Measurements from ENCODE around the gene DAW1. TPM values are rescaled to one million over a fixed set of nuclear protein-coding genes. Genes with fewer than 3 reads are reported as not detected.
A peak's percentile ranks its signal among the peaks of the same experiment; 100 is the strongest.

DAW1 gene
- total and polyA plus RNA-seq, 4 donors, result 3.3 to 18.7 (median 9.9) TPM

DNA sequence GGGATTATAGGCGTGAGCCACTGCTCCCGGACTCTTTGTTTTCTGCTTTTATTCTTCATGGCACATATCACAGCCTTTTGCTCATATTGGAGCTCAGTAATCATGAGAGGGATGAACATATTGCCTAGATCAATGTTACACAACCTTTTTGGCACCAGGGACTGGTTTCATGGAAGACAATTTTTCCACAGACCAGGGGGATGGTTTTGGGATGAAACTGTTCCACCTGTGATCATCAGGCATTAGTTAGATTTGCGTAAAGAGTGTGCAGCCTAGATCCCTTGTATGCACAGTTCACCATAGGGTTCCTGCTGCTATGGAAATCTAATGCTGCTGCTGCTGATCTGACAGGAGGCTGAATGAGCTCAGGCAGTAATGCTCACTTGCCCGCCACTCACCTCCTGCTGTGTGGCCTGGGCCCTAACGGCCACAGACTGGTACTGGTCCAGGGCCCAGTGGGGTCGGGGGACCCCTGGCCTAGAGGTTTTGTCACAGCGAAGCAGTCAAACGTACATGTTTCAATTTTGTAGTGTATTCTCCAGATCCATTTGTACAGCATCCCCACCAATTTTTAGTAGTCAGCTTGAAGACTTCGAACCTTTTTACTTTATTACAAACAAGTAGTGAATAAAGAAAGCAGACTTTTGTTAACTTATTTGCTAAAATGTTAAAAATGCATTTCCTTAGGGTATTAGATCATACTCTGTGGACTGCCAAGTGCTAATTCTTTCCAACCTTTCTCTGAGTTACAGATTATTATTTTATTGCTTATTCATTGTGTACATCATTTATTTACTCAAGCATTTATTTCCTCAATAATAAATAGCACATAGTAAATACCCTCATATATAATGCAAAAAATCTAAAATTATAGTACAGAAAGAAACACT is 6.2 kb downstream of the DAW1 start:
- DNase-seq, result no peak
- Histone ChIP-seq H3K36me3 (ENCODE audit: control insufficient read depth in 4 of 4, insufficient read depth in 4 of 4, low read length in 4 of 4) (no peaks in the 10 kb centered on the region), H3K4me1 (ENCODE audit: control insufficient read depth in 5 of 5, insufficient read depth in 5 of 5, low read length in 5 of 5) (no peaks in the 10 kb centered on the region), H3K9me3 (ENCODE audit: control insufficient read depth in 4 of 4, insufficient read depth in 3 of 4, low read length in 3 of 4) (no peaks in the 10 kb centered on the region), H3K27ac (ENCODE audit: low read depth in 1 of 2, low read length in 1 of 2) (peak overlapping the region in 1 of 2 donors; percentile 28), H3K4me3 (no peak overlapping the region), H3K9ac (ENCODE audit: insufficient read depth in 1 of 2, low read length in 2 of 2) (no peak overlapping the region), H3K27me3 (ENCODE audit: control insufficient read depth in 3 of 3, insufficient read depth in 3 of 3, low read length in 2 of 3) (no peaks in the 10 kb centered on the region)
- no peak for ATAC-seq (ENCODE audit: insufficient read depth, low FRiP score)
- WGBS, 2 donors, result 70 to 83% methylated on average over 9 of the region's 9 CpGs
- TF ChIP-seq, protein P1, sequence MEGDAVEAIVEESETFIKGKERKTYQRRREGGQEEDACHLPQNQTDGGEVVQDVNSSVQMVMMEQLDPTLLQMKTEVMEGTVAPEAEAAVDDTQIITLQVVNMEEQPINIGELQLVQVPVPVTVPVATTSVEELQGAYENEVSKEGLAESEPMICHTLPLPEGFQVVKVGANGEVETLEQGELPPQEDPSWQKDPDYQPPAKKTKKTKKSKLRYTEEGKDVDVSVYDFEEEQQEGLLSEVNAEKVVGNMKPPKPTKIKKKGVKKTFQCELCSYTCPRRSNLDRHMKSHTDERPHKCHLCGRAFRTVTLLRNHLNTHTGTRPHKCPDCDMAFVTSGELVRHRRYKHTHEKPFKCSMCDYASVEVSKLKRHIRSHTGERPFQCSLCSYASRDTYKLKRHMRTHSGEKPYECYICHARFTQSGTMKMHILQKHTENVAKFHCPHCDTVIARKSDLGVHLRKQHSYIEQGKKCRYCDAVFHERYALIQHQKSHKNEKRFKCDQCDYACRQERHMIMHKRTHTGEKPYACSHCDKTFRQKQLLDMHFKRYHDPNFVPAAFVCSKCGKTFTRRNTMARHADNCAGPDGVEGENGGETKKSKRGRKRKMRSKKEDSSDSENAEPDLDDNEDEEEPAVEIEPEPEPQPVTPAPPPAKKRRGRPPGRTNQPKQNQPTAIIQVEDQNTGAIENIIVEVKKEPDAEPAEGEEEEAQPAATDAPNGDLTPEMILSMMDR (IDR thresholded peaks at IDR 0.05; ENCODE audit: control extremely low read depth, extremely low read depth), result no peak

DNA sequence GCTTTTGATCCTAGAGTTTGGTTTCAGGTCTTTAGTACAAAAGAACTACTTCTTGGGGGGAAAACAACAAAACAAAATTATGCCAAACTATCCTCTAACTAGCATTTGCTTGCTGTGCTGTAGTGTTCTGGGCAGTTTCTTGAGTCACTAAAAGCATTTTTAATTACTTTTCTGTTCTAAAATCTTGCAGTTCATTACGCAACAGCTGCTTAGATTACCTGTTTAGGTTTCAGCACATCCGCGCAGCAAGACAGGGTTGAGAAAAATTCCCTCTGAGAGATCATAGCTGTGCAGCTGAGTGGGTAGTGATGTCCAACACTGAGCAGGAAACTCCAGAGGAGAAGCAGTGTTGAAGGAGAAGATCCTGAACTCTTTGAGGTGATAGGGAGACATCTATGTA is 9.0 kb downstream of the DAW1 start:
- Histone ChIP-seq H3K9ac (ENCODE audit: insufficient read depth in 1 of 2, low read length in 2 of 2) (no peak overlapping the region), H3K27ac (ENCODE audit: low read depth in 1 of 2, low read length in 1 of 2) (no peak overlapping the region), H3K4me1 (ENCODE audit: control insufficient read depth in 5 of 5, insufficient read depth in 5 of 5, low read length in 5 of 5) (no peaks in the 10 kb centered on the region), H3K9me3 (ENCODE audit: control insufficient read depth in 4 of 4, insufficient read depth in 3 of 4, low read length in 3 of 4) (no peaks in the 10 kb centered on the region), H3K27me3 (ENCODE audit: control insufficient read depth in 3 of 3, insufficient read depth in 3 of 3, low read length in 2 of 3) (no peaks in the 10 kb centered on the region), H3K36me3 (ENCODE audit: control insufficient read depth in 4 of 4, insufficient read depth in 4 of 4, low read length in 4 of 4) (no peaks in the 10 kb centered on the region), H3K4me3 (no peak overlapping the region)
- ATAC-seq (ENCODE audit: insufficient read depth, low FRiP score) (no peak), DNase-seq (no peak)
- TF ChIP-seq, protein P1 (IDR thresholded peaks at IDR 0.05; ENCODE audit: control extremely low read depth, extremely low read depth), result no peak
- WGBS, 2 donors, result 82 to 83% methylated on average over 3 of the region's 3 CpGs

DNA sequence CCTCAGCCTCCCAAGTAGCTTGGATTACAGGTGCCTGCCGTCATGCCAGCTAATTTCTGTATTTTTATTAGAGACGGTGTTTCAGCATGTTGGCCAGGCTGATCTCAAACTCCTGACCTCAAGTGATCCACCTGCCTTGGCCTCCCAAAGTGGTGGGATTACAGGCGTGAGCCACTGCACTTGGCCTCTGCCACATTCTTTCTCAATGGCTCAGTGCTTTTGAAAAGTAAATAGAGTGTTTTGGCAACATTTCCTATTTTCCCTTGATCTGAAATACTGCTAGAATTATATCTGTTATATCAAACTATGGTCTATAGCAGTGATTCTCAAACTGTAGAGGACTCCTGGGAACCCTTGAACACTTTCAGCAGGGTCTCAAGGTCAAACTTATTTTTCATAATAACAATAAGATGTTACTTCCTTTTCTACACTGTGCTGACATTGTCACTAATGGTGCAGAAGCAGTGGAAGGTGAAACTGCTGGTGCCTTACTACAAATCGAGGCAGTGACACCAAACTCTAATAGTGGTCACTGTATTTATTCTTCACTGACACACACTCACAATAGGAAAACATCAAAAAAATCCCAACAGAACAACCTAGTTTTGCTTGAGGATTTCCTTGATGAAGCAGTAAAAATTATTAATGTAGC is 10.6 kb downstream of the DAW1 start:
- Histone ChIP-seq H3K27ac (ENCODE audit: low read depth in 1 of 2, low read length in 1 of 2) (no peak overlapping the region), H3K4me1 (ENCODE audit: control insufficient read depth in 5 of 5, insufficient read depth in 5 of 5, low read length in 5 of 5) (no peaks in the 10 kb centered on the region), H3K4me3 (no peak overlapping the region), H3K27me3 (ENCODE audit: control insufficient read depth in 3 of 3, insufficient read depth in 3 of 3, low read length in 2 of 3) (no peaks in the 10 kb centered on the region), H3K9ac (ENCODE audit: insufficient read depth in 1 of 2, low read length in 2 of 2) (no peak overlapping the region), H3K9me3 (ENCODE audit: control insufficient read depth in 4 of 4, insufficient read depth in 3 of 4, low read length in 3 of 4) (no peaks in the 10 kb centered on the region), H3K36me3 (ENCODE audit: control insufficient read depth in 4 of 4, insufficient read depth in 4 of 4, low read length in 4 of 4) (no peaks in the 10 kb centered on the region)
- TF ChIP-seq, protein P1 (IDR thresholded peaks at IDR 0.05; ENCODE audit: control extremely low read depth, extremely low read depth), result no peak
- 60 to 83% methylated on average over 4 of the region's 4 CpGs for WGBS, 2 donors
- DNase-seq (no peak), ATAC-seq (ENCODE audit: insufficient read depth, low FRiP score) (no peak)
